ENCODE measurements around the gene ERCC6L2.
A peak's percentile ranks its signal among the peaks of the same experiment; 100 is the strongest.

The ERCC6L2 gene

GRCh38 chr9:95862343-95862742, 13.1 kb upstream of the ERCC6L2 start:
- H3K4me3 ChIP-seq (ENCODE audit: low read depth, low read length), result no peak overlapping the region
- DNase-seq (ENCODE audit: low read depth), result no peak
- TF ChIP-seq, protein P1, sequence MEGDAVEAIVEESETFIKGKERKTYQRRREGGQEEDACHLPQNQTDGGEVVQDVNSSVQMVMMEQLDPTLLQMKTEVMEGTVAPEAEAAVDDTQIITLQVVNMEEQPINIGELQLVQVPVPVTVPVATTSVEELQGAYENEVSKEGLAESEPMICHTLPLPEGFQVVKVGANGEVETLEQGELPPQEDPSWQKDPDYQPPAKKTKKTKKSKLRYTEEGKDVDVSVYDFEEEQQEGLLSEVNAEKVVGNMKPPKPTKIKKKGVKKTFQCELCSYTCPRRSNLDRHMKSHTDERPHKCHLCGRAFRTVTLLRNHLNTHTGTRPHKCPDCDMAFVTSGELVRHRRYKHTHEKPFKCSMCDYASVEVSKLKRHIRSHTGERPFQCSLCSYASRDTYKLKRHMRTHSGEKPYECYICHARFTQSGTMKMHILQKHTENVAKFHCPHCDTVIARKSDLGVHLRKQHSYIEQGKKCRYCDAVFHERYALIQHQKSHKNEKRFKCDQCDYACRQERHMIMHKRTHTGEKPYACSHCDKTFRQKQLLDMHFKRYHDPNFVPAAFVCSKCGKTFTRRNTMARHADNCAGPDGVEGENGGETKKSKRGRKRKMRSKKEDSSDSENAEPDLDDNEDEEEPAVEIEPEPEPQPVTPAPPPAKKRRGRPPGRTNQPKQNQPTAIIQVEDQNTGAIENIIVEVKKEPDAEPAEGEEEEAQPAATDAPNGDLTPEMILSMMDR (IDR thresholded peaks at IDR 0.05; ENCODE audit: low read depth, low read length, missing control alignments), result no peak

GRCh38 chr9:95864852-95865580, 10.5 kb upstream of the ERCC6L2 start:
- H3K4me3 ChIP-seq (ENCODE audit: low read depth, low read length), result no peak overlapping the region
- DNase-seq (ENCODE audit: low read depth), result no peak
- TF ChIP-seq, protein P1 (IDR thresholded peaks at IDR 0.05; ENCODE audit: low read depth, low read length, missing control alignments), result no peak

GRCh38 chr9:95870352-95870751, 5.1 kb upstream of the ERCC6L2 start:
- no peak overlapping the region for H3K4me3 ChIP-seq (ENCODE audit: low read depth, low read length)
- TF ChIP-seq, protein P1 (IDR thresholded peaks at IDR 0.05; ENCODE audit: low read depth, low read length, missing control alignments), result no peak
- no peak for DNase-seq (ENCODE audit: low read depth)

- DNase-seq (ENCODE audit: low read depth), result no peak
- TF ChIP-seq, protein P1 (IDR thresholded peaks at IDR 0.05; ENCODE audit: low read depth, low read length, missing control alignments), result no peak
- H3K4me3 ChIP-seq (ENCODE audit: low read depth, low read length), result no peak overlapping the region
Observed at GRCh38 chr9:95870906-95871305, 4.6 kb upstream of the ERCC6L2 start.

- no peak overlapping the region for H3K4me3 ChIP-seq (ENCODE audit: low read depth, low read length)
- DNase-seq (ENCODE audit: low read depth), result no peak
- TF ChIP-seq, protein P1 (IDR thresholded peaks at IDR 0.05; ENCODE audit: low read depth, low read length, missing control alignments), result no peak
Observed at GRCh38 chr9:95874303-95874988, 1.0 kb upstream of the ERCC6L2 start.

DNA sequence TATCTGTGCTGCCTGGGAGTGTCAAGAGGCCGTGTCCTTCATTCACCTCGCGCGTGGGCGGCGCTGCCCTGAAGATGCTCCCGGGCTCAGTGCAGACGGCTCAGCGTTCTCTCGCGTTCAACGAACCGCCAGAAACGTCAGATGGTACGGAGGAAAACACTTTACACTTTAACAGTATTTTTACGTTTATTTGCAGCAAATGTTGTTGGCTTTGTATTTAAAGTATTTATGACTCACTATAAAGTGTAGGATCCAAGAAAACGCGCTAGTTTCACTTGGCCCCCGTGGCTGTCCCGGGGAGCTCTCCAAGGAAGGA, 544 bp upstream of the ERCC6L2 start:
- TF ChIP-seq, protein P1 (IDR thresholded peaks at IDR 0.05; ENCODE audit: low read depth, low read length, missing control alignments), result no peak
- no peak overlapping the region for H3K4me3 ChIP-seq (ENCODE audit: low read depth, low read length)
- DNase-seq (ENCODE audit: low read depth), result peak; percentile 41

DNA sequence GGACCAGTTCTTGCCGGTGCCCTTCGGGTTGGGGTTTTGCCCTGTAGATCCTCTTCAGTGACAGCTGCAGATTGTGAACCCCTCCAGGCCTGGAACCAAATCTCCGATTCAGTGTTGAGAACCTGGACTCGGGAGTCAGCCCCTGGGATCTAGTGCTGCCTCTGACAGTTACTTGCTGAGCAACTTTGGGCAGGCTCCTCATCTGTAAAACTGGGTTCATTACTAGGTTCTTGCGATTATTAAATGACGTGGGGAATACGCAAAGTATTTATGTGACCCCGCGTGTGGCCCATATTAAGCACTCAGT, 600 bp downstream of the ERCC6L2 start:
- TF ChIP-seq, protein P1 (IDR thresholded peaks at IDR 0.05; ENCODE audit: low read depth, low read length, missing control alignments), result peak; percentile 8
- no peak overlapping the region for H3K4me3 ChIP-seq (ENCODE audit: low read depth, low read length)
- no peak for DNase-seq (ENCODE audit: low read depth)
